ENCODE measurements around the gene CFAP251. TPM values are rescaled to one million over a fixed set of nuclear protein-coding genes. Genes with fewer than 3 reads are reported as not detected.

Gene CFAP251
- total and polyA plus RNA-seq, 2 donors (not counting 1 experiment from before 2014, with no cell fraction given): 2.7 to 7.9 TPM

DNA sequence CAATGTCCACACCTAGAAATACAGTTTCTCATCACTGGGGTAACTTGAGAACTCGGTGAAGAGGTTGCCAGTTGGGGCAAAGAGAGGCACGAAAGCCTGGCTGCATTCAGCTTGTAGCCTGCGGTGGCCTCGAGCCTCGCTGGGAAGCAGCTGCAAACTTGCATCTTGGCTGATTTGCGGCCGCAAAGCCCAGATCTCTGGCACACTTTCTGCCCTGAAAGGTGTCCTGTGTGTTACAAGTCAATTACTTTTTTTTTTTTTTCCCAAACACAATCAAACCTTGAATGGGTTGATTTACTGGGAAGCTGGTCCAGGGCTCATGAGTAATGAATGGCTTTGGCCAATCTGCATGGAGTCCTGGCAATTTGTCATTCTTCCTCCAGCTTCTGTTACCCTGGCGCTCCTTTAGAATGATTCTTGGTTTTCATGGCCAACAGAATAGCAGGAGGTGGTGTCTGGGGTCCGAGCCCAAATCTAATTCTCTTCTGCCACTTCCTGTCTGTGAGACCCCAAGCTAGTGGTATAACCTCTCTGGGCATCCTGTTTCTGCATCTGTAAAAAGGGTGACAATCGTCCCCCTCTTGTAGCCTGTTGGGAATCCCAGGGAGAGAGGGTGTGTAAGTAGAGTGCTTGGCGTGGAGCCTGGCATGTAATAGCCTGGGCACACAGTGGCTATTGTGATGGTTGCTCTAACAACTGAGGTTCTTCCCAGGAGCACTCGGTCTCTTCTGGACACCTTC is 109.9 kb downstream of the CFAP251 start:
- H2AFZ ChIP-seq (ENCODE audit: low read length): no peak overlapping the region
- TF ChIP-seq EZH2 (IDR thresholded peaks at IDR 0.05; ENCODE audit: low read length, missing control alignments): no peak
- TF ChIP-seq CTCF (conservative IDR thresholded peaks at IDR 0.05 in 1 of 2, IDR thresholded peaks at IDR 0.05 in 1 of 2; ENCODE audit: low read depth in 1 of 2, low read length in 2 of 2): no peak
- H3K9ac ChIP-seq (ENCODE audit: insufficient read depth, low read length): no peak overlapping the region
- peaks cover 7% of the 10 kb centered on the region for H3K4me1 ChIP-seq (ENCODE audit: control insufficient read depth, extremely low read depth, insufficient read depth, low read length)
- no peaks in the 10 kb centered on the region for H3K36me3 ChIP-seq (ENCODE audit: control insufficient read depth, insufficient read depth, low read length)
- no peaks in the 10 kb centered on the region for H3K27me3 ChIP-seq (ENCODE audit: control insufficient read depth, insufficient read depth, low read length)
- H4K20me1 ChIP-seq (ENCODE audit: control insufficient read depth, extremely low read depth, insufficient read depth, low read length): no peaks in the 10 kb centered on the region
- peaks cover 31% of the 10 kb centered on the region for H3K79me2 ChIP-seq (ENCODE audit: control insufficient read depth, insufficient read depth, low read length)
- no peak overlapping the region for H3K4me3 ChIP-seq (replicated peaks in 1 of 4; ENCODE audit: control extremely low read depth in 1 of 4, insufficient read depth in 1 of 4, low read depth in 3 of 4, low read length in 4 of 4)
- peak in 1 of 2 donors; percentile 77 for DNase-seq (ENCODE audit: low read depth in 2 of 2)
- no peak overlapping the region for H3K27ac ChIP-seq (ENCODE audit: insufficient read depth, low read length)
- no peak overlapping the region for H3K4me2 ChIP-seq (ENCODE audit: extremely low read depth, insufficient read depth, low read length)
- H3K9me3 ChIP-seq (ENCODE audit: control insufficient read depth, insufficient read depth, low read depth, low read length): no peaks in the 10 kb centered on the region

- Histone ChIP-seq H3K9me3 (ENCODE audit: control insufficient read depth, insufficient read depth, low read depth, low read length) (no peaks in the 10 kb centered on the region), H3K79me2 (ENCODE audit: control insufficient read depth, insufficient read depth, low read length) (peaks cover 29% of the 10 kb centered on the region), H3K4me1 (ENCODE audit: control insufficient read depth, extremely low read depth, insufficient read depth, low read length) (peaks cover 2% of the 10 kb centered on the region), H3K4me3 (replicated peaks in 1 of 4; ENCODE audit: control extremely low read depth in 1 of 4, insufficient read depth in 1 of 4, low read depth in 3 of 4, low read length in 4 of 4) (no peak overlapping the region), H4K20me1 (ENCODE audit: control insufficient read depth, extremely low read depth, insufficient read depth, low read length) (no peaks in the 10 kb centered on the region), H3K36me3 (ENCODE audit: control insufficient read depth, insufficient read depth, low read length) (no peaks in the 10 kb centered on the region), H2AFZ (ENCODE audit: low read length) (no peak overlapping the region), H3K4me2 (ENCODE audit: extremely low read depth, insufficient read depth, low read length) (no peak overlapping the region), H3K27ac (ENCODE audit: insufficient read depth, low read length) (no peak overlapping the region), H3K9ac (ENCODE audit: insufficient read depth, low read length) (no peak overlapping the region), H3K27me3 (ENCODE audit: control insufficient read depth, insufficient read depth, low read length) (no peaks in the 10 kb centered on the region)
- TF ChIP-seq EZH2 (IDR thresholded peaks at IDR 0.05; ENCODE audit: low read length, missing control alignments) (no peak), CTCF (conservative IDR thresholded peaks at IDR 0.05 in 1 of 2, IDR thresholded peaks at IDR 0.05 in 1 of 2; ENCODE audit: low read depth in 1 of 2, low read length in 2 of 2) (no peak)
- no peak for DNase-seq (ENCODE audit: low read depth in 2 of 2)
Measured at GRCh38 chr12:122028905-122029560, 110.6 kb downstream of the CFAP251 start.

GRCh38 chr12:122029620-122030423 is 111.4 kb downstream of the CFAP251 start:
- Histone ChIP-seq H3K4me3 (replicated peaks in 1 of 4; ENCODE audit: control extremely low read depth in 1 of 4, insufficient read depth in 1 of 4, low read depth in 3 of 4, low read length in 4 of 4) (no peak overlapping the region), H3K27ac (ENCODE audit: insufficient read depth, low read length) (no peak overlapping the region), H2AFZ (ENCODE audit: low read length) (no peak overlapping the region), H3K9me3 (ENCODE audit: control insufficient read depth, insufficient read depth, low read depth, low read length) (no peaks in the 10 kb centered on the region), H3K4me1 (ENCODE audit: control insufficient read depth, extremely low read depth, insufficient read depth, low read length) (no peaks in the 10 kb centered on the region), H3K4me2 (ENCODE audit: extremely low read depth, insufficient read depth, low read length) (no peak overlapping the region), H3K79me2 (ENCODE audit: control insufficient read depth, insufficient read depth, low read length) (peaks cover 25% of the 10 kb centered on the region), H3K36me3 (ENCODE audit: control insufficient read depth, insufficient read depth, low read length) (no peaks in the 10 kb centered on the region), H4K20me1 (ENCODE audit: control insufficient read depth, extremely low read depth, insufficient read depth, low read length) (no peaks in the 10 kb centered on the region), H3K9ac (ENCODE audit: insufficient read depth, low read length) (no peak overlapping the region), H3K27me3 (ENCODE audit: control insufficient read depth, insufficient read depth, low read length) (no peaks in the 10 kb centered on the region)
- DNase-seq (ENCODE audit: low read depth in 2 of 2): no peak
- TF ChIP-seq CTCF (conservative IDR thresholded peaks at IDR 0.05 in 1 of 2, IDR thresholded peaks at IDR 0.05 in 1 of 2; ENCODE audit: low read depth in 1 of 2, low read length in 2 of 2) (no peak), EZH2 (IDR thresholded peaks at IDR 0.05; ENCODE audit: low read length, missing control alignments) (no peak)
